ENCODE data around the gene DPP6.

- TF ChIP-seq CTCF (IDR thresholded peaks at IDR 0.05) (no peak), EZH2 (IDR thresholded peaks at IDR 0.05; ENCODE audit: borderline replicate concordance, insufficient read depth, low read depth, low read length, poor library complexity, severe bottlenecking) (no peak)
Measured at GRCh38 chr7:154874409-154875113, 822.4 kb downstream of the DPP6 start.

Data from B cell (primary cell).